AG20443 (cell line): ENCODE data around the gene SVEP1.
A peak's percentile ranks its signal among the peaks of the same experiment; 100 is the strongest.
"Not testable (repeated sequence)": the region's sequence is repeated elsewhere in the genome, so short reads cannot be mapped to it uniquely, and the experiment has no call there.

Experiments used
- DNase-seq: peaks from one replicate; pipeline ENCODE4 v3.0.0; 2012; ENCODE audit warnings: low spot score, mixed read lengths

The SVEP1 gene

DNA sequence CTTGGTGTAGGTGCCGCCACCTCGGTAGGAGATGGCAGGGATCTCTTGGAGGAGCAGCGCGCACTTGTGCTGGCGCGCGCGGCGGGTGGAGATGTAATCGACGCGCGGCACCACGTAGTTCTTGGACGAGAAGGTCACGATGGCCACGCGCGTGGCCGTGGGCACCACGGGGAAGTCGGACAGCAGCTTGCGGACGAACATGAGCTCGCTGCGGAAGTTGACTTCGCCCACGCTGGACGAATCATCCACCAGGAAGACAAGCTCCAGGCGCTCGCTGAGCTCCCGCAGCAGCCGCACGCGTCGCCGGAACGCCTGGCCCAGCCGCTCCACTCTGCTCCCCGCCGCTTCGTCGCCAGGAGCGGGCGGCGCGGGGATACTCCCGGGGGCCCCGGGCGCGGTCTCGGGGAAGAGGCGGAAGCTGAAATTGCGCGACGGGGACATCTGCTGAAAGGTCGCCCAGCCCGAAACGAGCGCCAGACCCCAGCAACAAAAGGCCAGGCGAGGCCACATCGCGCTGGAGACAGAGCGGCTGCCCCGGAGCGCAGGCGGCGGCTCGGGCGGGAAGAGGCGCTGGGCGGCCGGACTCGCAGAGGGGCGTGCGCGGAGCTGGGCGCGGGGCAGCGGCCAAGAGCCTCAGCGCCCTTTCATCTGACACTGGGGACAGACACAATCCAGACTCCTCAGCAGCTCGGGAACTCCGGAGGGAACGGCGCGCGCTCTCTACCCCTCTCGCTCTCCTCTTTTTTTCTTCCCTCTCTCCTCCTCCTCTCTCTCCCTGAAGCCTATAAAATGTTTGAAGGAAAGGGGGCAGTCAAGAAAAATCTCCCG is at the start of gene SVEP1:
Gene SVEP1 (minus strand): TSS at position 708 of the 828 bp plus-strand sequence. CDS start 198 bp downstream, at position 510.
- peak; percentile 68 for DNase-seq

DNA sequence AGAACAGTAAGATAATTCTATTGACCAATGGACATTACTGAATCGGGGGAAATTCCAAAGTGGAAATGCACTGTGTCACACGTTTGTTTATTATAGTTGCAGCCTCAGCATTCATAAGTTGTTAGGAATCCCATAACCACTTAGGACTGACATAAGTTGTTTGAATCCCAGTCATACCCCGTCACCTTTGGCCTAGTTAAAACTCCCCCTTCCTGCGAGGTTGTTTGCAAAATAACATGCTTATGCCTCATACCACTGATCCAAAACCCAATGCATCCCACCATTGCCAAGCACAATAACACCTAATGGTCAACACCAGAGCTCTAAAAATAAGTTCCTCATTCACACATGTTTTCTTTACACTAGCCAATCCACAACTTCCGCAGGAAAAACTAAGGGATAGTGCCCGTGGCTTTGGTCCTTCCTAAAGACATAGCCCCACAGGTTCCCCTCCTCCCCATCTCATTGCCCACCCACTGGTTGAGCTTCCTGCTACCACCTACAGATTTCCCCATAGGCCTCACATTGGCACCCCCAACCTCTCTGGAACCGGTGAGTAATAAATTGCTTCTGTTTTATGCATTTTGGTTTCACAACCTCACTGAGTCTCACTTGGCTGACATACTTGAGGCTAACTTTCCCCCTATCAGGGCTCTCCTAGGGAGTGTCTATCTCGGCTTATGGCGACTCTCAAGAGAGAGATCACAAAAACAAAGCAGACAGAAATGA is 46.7 kb upstream of the SVEP1 start:
- peak; percentile 45 for DNase-seq

DNA sequence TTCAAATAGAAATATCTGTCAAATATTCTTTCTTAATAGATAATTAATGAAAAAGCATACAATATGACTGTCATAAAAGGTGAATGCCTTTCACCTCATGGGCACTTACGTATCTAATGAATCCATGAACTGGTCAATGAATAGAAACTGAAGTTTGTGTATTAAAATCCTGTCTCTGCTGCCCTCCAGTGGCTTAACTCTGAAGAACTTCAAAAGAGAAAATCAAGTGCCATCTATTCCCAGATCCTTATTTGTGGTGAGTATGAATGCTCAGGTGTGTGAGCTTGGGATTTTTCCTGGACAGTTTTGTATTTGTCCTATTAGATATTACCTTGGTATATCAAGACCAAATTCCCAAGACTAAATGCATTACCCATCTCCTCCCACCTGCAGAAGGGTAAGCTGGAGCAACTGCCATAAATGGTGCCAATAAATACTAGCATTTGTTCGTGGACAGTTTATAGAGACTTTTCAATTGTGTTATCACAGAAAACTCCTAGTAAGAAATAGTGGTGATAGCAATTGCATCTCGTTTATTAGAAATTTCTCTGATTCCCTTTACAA is 44.0 kb upstream of the SVEP1 start:
- peak; percentile 44 for DNase-seq

DNA sequence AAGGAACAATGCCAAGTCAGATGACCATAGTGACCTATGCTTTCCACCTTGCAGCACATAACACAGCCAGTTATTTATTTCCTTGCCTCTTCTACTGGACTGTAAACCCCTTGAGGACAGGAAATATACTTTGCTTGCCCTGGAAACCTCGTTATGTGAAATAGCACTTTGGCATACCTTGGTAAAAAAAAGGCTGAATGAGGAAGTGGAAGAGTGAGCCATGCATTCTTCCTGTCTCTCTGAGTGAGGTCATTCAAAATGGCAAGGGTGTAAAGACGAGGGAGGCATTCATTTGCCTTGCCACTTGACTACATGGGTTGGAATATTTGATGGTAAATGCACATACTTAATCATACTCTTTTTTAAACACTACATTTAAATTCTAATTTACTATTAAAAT is 42.8 kb upstream of the SVEP1 start:
- DNase-seq = no peak

- no peak for DNase-seq
Measured at GRCh38 chr9:110620726-110621125, 41.2 kb upstream of the SVEP1 start.

- DNase-seq = peak; percentile 40
Measured at GRCh38 chr9:110619831-110620230, 40.3 kb upstream of the SVEP1 start.

GRCh38 chr9:110615498-110615897 is 36.0 kb upstream of the SVEP1 start:
- DNase-seq = peak; percentile 67

- DNase-seq = not testable (repeated sequence)
Measured at GRCh38 chr9:110614576-110614975, 35.0 kb upstream of the SVEP1 start.

DNA sequence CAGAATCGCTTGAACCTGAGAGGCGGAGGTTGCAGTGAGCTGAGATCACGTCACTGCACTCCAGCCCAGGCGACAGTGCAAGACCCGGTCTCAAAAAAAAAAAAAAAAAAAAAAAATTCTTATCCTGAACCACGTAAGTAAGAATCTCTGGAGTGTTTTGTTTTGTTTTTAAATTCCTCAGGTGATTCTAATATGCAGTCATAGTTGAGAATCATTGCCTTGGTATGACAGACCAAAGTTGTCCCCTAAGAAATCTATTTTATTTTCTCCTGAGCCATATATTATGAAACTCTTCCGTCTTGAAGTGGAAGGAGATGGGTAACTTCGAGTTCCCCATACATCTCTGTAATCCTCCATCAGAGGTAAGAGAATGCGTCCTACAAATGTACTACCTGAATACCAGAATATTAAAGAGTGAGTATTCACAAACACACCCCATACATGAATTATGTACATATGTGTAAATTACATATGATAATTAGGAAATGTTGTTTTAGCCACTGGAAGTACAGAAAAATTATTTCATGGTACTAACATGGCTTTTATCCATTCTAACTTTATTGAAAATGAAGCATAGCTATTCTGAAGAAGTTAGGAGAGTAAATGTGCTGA is 26.7 kb upstream of the SVEP1 start:
- no peak for DNase-seq

GRCh38 chr9:110605565-110605964 is 26.0 kb upstream of the SVEP1 start:
- no peak for DNase-seq

GRCh38 chr9:110604171-110604601 is 24.6 kb upstream of the SVEP1 start:
- DNase-seq = peak; percentile 51

GRCh38 chr9:110602281-110602680 is 22.7 kb upstream of the SVEP1 start:
- peak; percentile 59 for DNase-seq

- no peak for DNase-seq
Measured at GRCh38 chr9:110601098-110601497, 21.6 kb upstream of the SVEP1 start.

GRCh38 chr9:110599468-110599867 is 19.9 kb upstream of the SVEP1 start:
- DNase-seq = peak; percentile 17

DNA sequence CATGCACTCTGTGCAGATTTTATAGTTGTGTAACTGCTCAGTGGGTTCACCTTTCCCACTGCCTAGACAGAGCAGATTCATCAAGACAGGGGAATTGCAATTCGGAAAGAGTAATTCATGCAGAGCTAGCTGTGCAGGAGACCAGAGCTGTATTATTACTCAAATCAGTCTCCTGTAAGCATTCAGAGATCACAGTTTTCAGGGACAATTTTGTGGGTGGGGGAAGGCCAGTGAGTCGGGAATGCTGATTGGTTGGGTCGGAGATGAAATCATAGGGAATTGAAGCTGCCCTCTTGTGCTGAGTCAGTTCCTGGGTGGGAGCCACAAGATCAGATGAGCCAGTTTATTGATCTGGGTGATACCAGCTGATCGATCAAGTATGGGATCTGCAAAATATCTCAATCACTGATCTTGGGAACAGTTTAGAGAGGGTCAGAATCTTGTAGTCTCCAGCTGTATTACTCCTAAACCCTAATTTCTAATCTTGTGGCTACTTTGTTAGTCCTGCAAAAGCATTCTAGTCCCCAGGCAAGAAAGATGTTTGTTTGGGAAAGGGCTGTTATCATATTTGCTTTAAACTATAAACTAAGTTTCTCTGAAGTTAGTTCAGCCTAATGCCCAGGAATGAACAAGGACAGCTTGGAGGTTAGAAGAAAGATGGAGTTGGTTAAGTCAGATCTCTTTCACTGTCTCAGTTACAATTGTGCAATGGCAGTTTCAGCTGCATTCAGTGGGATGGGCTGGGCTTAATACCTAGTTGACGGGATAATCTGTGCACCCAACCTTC is 12.7 kb upstream of the SVEP1 start:
- no peak for DNase-seq

GRCh38 chr9:110591526-110591925 is 12.0 kb upstream of the SVEP1 start:
- peak; percentile 16 for DNase-seq

DNA sequence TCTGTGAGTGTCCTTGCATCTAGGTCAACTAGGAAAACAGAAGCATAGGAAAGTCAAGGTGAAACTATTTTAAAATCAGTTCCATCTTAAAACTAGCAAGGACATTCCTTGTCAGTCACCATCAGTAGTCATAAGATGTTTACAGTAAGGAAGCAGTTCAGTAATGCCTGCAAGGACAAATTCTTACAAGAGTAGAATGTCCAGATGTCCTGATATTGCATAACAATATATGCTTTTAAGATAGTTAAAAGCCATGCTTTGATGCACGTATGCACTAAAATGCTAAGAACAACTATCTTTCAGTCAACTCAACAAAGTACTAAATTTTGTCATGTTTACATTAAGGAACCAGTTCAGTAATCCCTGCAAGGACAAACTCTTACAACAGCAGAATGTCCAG is 11.3 kb upstream of the SVEP1 start:
- no peak for DNase-seq

- no peak for DNase-seq
Measured at GRCh38 chr9:110588296-110588695, 8.8 kb upstream of the SVEP1 start.

GRCh38 chr9:110583237-110583636 is 3.7 kb upstream of the SVEP1 start:
- DNase-seq = peak; percentile 38

DNA sequence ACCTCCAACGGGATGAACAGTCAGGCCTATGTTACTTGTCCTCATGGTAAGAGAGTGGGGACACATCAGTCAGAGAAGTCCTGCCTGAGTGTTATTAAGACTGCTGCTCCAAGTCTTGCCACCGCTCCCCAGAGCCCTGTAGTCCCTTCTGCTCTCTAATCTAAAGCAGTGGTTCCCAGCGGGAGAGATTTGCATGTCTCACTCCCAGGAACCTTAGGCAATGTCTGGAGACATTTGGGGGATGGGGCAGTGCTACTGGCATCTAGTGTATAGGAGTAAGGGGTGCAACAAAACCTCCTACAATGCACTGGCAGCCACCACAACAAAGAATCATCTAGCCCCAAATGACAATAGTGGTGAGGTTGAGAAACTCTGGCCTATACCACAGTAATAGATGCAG is 2.6 kb upstream of the SVEP1 start:
- DNase-seq = no peak

GRCh38 chr9:110580850-110581249 is 1.3 kb upstream of the SVEP1 start:
- peak; percentile 20 for DNase-seq

DNA sequence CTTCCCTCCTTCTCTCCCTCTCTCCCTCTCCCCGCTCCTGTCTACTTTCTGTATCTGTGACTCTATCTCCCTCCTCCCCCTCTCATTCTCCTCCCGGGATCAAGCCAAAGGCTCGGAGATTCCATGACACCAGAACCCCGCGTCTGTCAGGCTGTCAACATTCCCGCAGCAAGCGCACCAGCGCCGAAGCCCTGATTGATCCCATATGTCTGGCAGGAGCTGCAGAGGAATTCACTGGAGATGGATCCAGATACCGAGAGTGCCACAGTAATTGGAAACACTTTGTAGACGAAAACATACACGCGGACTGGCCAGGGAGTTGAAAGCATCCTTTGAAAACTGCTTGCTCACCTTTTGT is 300 bp upstream of the SVEP1 start:
- DNase-seq = peak; percentile 85
